Neural progenitor cell (in vitro differentiated cells): Measurements from ENCODE around the gene TRAF1.

Experiments used
- EZH2phosphoT487 ChIP-seq: fragments of 200-600 bp; sonication (generic); IDR thresholded peaks from 2 replicates; pipeline ENCODE4 v1.6.1; 2017; ENCODE audit warnings: antibody characterized with exemption
- TF ChIP-seq, protein P1 (sequence below): fragments of 200-600 bp; sonication (generic); IDR thresholded peaks from 2 replicates; pipeline ENCODE4 v1.5.1; 2017; ENCODE audit warnings: antibody characterized with exemption, mild to moderate bottlenecking

DNA sequence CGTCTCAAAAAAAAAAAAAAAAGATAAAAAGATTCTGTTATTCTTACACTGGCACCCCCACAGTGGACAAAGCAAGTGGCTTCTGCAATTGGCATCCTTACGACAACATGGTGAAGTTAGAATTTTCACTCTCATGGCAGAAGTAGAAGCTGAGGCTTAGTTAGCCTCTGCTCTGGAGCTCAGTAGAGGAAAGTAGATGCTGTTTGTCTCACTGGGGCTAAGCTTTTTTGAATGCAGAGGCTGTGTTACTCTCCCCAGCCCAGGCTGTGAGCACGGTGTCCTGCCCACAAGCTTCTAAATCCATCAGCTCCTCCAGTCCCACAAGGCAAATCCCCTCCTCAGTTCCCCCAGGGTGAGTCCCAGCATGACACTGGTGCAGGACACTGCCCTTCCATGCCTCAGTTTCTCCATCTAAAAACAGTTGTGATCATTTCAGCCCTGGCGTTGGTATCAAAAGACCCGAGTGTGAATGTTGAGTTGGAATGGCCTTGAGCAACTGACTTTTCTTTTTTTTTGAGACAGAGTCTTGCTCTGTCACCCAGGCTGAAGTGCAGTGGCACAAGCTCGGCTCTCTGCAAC, 27.0 kb downstream of the TRAF1 start:
- TF ChIP-seq, protein P1, sequence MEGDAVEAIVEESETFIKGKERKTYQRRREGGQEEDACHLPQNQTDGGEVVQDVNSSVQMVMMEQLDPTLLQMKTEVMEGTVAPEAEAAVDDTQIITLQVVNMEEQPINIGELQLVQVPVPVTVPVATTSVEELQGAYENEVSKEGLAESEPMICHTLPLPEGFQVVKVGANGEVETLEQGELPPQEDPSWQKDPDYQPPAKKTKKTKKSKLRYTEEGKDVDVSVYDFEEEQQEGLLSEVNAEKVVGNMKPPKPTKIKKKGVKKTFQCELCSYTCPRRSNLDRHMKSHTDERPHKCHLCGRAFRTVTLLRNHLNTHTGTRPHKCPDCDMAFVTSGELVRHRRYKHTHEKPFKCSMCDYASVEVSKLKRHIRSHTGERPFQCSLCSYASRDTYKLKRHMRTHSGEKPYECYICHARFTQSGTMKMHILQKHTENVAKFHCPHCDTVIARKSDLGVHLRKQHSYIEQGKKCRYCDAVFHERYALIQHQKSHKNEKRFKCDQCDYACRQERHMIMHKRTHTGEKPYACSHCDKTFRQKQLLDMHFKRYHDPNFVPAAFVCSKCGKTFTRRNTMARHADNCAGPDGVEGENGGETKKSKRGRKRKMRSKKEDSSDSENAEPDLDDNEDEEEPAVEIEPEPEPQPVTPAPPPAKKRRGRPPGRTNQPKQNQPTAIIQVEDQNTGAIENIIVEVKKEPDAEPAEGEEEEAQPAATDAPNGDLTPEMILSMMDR: no peak
- no peak for TF ChIP-seq EZH2phosphoT487
